K562 (cell line): ENCODE results near the gene XPR1. TPM values are rescaled to one million over a fixed set of nuclear protein-coding genes. Genes with fewer than 3 reads are reported as not detected.
A peak's percentile ranks its signal among the peaks of the same experiment; 100 is the strongest.

ENCODE experiments used
- ATAC-seq: fragments of 200-7000 bp; cut with Tn5 transposase; 3 replicates; pipeline ENCODE4 v1.9.1; 2020; ENCODE audit warnings: moderate library complexity
- BruUV-seq: library from RNA; stranded (reverse); fragments of 400-500 nt; replicated peaks from 2 replicates; lab custom pipeline; 2021; lab: Mats Ljungman, UMichigan
- CTCF ChIA-PET: fragments of 300-600 bp; formaldehyde crosslinking; extraction: SDS; loops from one replicate; lab custom pipeline; 2021; ENCODE audit warnings: low intra/inter-chr PET ratio; lab: Yijun Ruan, JAX
- POLR2A ChIA-PET: fragments of 300-600, 350-650 bp; sonication (Branson Sonifier 250); formaldehyde crosslinking; extraction: SDS; loops from one replicate; lab custom pipeline; 2021; ENCODE audit warnings: antibody characterized with exemption, inconsistent platforms; lab: Yijun Ruan, JAX
- DNase-seq, 4 experiments: peaks; one replicate each; pipeline versions ENCODE4 v3.0.0 to v3.0.0-alpha.2; 2011 to 2018; ENCODE audit warnings: low spot score in 3 of 4, mixed read lengths in 3 of 4; ENCODE audit errors: extremely low read depth in 1 of 4
- FAIRE-seq: peaks from 2 replicates; lab custom pipeline; 2011; peaks lifted over from hg19 to GRCh38; lab: Jason Lieb, UNC
- H2AFZ ChIP-seq: 2 replicates; pipeline ENCODE4 v1.6.0; 2011; ENCODE audit warnings: low read depth, low read length, control low read depth, inconsistent platforms
- H3K27ac ChIP-seq: fragments of 200-600 bp; 3 replicates; pipeline ENCODE4 v1.8.0; 2011; ENCODE audit warnings: low read depth, mild to moderate bottlenecking, control low read depth, inconsistent platforms, low read length, moderate library complexity, mixed read lengths; ENCODE audit errors: extremely low read depth
- H3K27me3 ChIP-seq, 2 experiments: fragments of 300-600 bp in 1 of 2; 2 replicates in 1 of 2; 3 replicates in 1 of 2; pipeline versions ENCODE4 v1.6.0 to v1.8.0; 2011; ENCODE audit warnings: inconsistent platforms in 2 of 2, low read length in 2 of 2, mild to moderate bottlenecking in 1 of 2, mixed read lengths in 1 of 2, moderate library complexity in 1 of 2; ENCODE audit not compliant: control insufficient read depth in 2 of 2, insufficient read depth in 2 of 2
- H3K36me3 ChIP-seq: fragments of 300-600 bp; 3 replicates; pipeline ENCODE4 v1.8.0; 2011; ENCODE audit warnings: mild to moderate bottlenecking, low read length, inconsistent platforms; ENCODE audit not compliant: control insufficient read depth, insufficient read depth
- H3K4me1 ChIP-seq, 2 experiments: fragments of 200-600 bp in 1 of 2; replicated peaks in 1 of 2; 2 replicates in 1 of 2; 3 replicates in 1 of 2; pipeline versions ENCODE4 v1.5.1 to v1.8.0; 2011; ENCODE audit warnings: inconsistent platforms in 2 of 2, low read length in 2 of 2, mild to moderate bottlenecking in 1 of 2, mixed read lengths in 1 of 2, moderate library complexity in 1 of 2; ENCODE audit not compliant: control insufficient read depth in 2 of 2, insufficient read depth in 2 of 2
- H3K4me2 ChIP-seq: 2 replicates; pipeline ENCODE4 v1.6.1; 2011; ENCODE audit warnings: low read length, control low read depth, inconsistent platforms, mixed read lengths; ENCODE audit not compliant: insufficient read depth
- H3K4me3 ChIP-seq: fragments of 200-600 bp; sonication (generic), shearing (Covaris generic); 2 replicates; pipeline ENCODE4 v1.5.1; 2016; ENCODE audit warnings: control low read depth, inconsistent platforms
- H3K79me2 ChIP-seq: fragments of 200-600 bp; 3 replicates; pipeline ENCODE4 v1.8.0; 2011; ENCODE audit warnings: low read length, inconsistent platforms; ENCODE audit not compliant: control insufficient read depth, insufficient read depth
- H3K9ac ChIP-seq, 2 experiments: 2 replicates each; pipeline versions ENCODE4 v1.6.0 to v1.6.1; 2011; ENCODE audit warnings: low read depth in 2 of 2, low read length in 2 of 2, control low read depth in 1 of 2, inconsistent platforms in 1 of 2, mild to moderate bottlenecking in 1 of 2, mixed read lengths in 1 of 2; ENCODE audit not compliant: insufficient read depth in 1 of 2
- H3K9me1 ChIP-seq: one replicate; pipeline ENCODE4 v1.6.0; 2011; ENCODE audit warnings: inconsistent platforms, mild to moderate bottlenecking, low read length, moderate library complexity; ENCODE audit not compliant: control insufficient read depth, insufficient read depth
- H3K9me3 ChIP-seq: replicated peaks from 2 replicates; pipeline ENCODE4 v1.5.1; 2011; ENCODE audit warnings: low read depth, low read length, inconsistent platforms; ENCODE audit not compliant: control insufficient read depth, insufficient read depth
- H4K20me1 ChIP-seq: replicated peaks from 2 replicates; pipeline ENCODE4 v1.6.1; 2011; ENCODE audit warnings: low read length, inconsistent platforms, mixed read lengths; ENCODE audit not compliant: control insufficient read depth, insufficient read depth
- CEBPB ChIP-seq: fragments of 450-650 bp; IDR thresholded peaks from 2 replicates; pipeline ENCODE4 v1.6.1; 2016; ENCODE audit warnings: missing genetic modification characterization, missing compliant biosample characterization
- DMBX1 ChIP-seq: fragments of 250-450 bp; sonication (Bioruptor Pico); IDR thresholded peaks from 2 replicates; pipeline ENCODE4 v1.8.0; 2022; ENCODE audit warnings: inconsistent platforms, mild to moderate bottlenecking, moderate library complexity, borderline replicate concordance
- DNMT1 ChIP-seq: fragments of 450-650 bp; IDR thresholded peaks from 2 replicates; pipeline ENCODE4 v1.6.1; 2016; ENCODE audit warnings: antibody characterized with exemption, mild to moderate bottlenecking
- KLF1 ChIP-seq: fragments of 450-650 bp; IDR thresholded peaks from 2 replicates; pipeline ENCODE4 v1.6.1; 2016; ENCODE audit warnings: missing genetic modification characterization, missing compliant biosample characterization
- MEF2A ChIP-seq: IDR thresholded peaks from 2 replicates; pipeline ENCODE4 v1.6.1; 2011; ENCODE audit warnings: low read depth, mild to moderate bottlenecking, low read length, moderate library complexity; ENCODE audit not compliant: control insufficient read depth
- SIN3B ChIP-seq: fragments of 450-650 bp; IDR thresholded peaks from 2 replicates; pipeline ENCODE4 v1.6.1; 2017; ENCODE audit warnings: low read depth, mild to moderate bottlenecking, moderate library complexity
- TCFL5 ChIP-seq: fragments of 250-450 bp; sonication (Bioruptor Pico); conservative IDR thresholded peaks from 2 replicates; pipeline ENCODE4 v1.6.1; 2021; ENCODE audit warnings: mild to moderate bottlenecking, moderate library complexity, matching md5 sums
- ZNF699 ChIP-seq: fragments of 250-450 bp; sonication (Bioruptor Pico); IDR thresholded peaks from 2 replicates; pipeline ENCODE4 v1.8.0; 2021; ENCODE audit warnings: mild to moderate bottlenecking, moderate library complexity; ENCODE audit not compliant: insufficient replicate concordance
- WGBS: fragments of 100-300 bp; shearing (Covaris generic); methylation state at CpG from one replicate; pipeline ENCODE4 v1.1.6; 2016; ENCODE audit warnings: low coverage, mixed read lengths; ENCODE audit not compliant: insufficient coverage; ENCODE audit errors: missing lambda C conversion rate; 5-methylcytosine and 5-hydroxymethylcytosine counted together
- in situ Hi-C: fragments of 300-500 bp; cut with MboI; formaldehyde crosslinking; loops from 4 replicates; pipeline ENCODE4 v1.15.0; 2018; ENCODE audit warnings: inconsistent platforms, mixed read lengths
- intact Hi-C: fragments of 100-400 bp; cut with micrococcal nuclease; formaldehyde crosslinking; loops from 2 replicates; pipeline ENCODE4 v1.14.2; 2022
- polyA plus RNA-seq, 8 experiments: library from polyadenylated mRNA; depleted of rRNA in 4 of 8; stranded (reverse) in 5 of 8; unstranded in 3 of 8; fragments of >200 nt; fragmentation: Nextera tagmentation in 2 of 8; fragmentation: Illumina TruSeq in 1 of 8; extraction: Ambion mirVana in 2 of 8; extraction: Trizol in 1 of 8; gene quantifications; 2 replicates each; pipeline versions ENCODE4 v1.2.1 to v1.2.3, GENCODE V29; 2011 to 2014; ENCODE audit warnings: inconsistent platforms in 1 of 8, missing spikeins in 1 of 8
- total RNA-seq, 7 experiments: library from RNA; depleted of rRNA in 6 of 7; stranded (reverse); fragments of >200 nt in 6 of 7; fragmentation: Illumina TruSeq in 2 of 7; extraction: Trizol in 2 of 7; gene quantifications; 2 replicates each; pipeline versions ENCODE4 v1.2.1 to v1.2.3, GENCODE V29; 2011 to 2021; ENCODE audit warnings: low replicate concordance in 1 of 7
- TF ChIP-seq, protein P1 (sequence below): fragments of 450-650 bp; IDR thresholded peaks from 2 replicates; pipeline ENCODE4 v1.6.1; 2016
- TF ChIP-seq, protein P2 (sequence below): fragments of 250-450 bp; sonication (Bioruptor Pico); IDR thresholded peaks from 2 replicates; pipeline ENCODE4 v1.8.0; 2021; ENCODE audit warnings: borderline replicate concordance, mild to moderate bottlenecking, moderate library complexity; ENCODE audit not compliant: poor library complexity, severe bottlenecking
- TF ChIP-seq, protein P3 (sequence below): fragments of 250-450 bp; sonication (Bioruptor Pico); IDR thresholded peaks from 2 replicates; pipeline ENCODE4 v1.8.0; 2021; ENCODE audit warnings: moderate library complexity, mild to moderate bottlenecking, inconsistent platforms
- TF ChIP-seq, protein P4 (sequence below), 2 experiments: fragments of 150-350 bp in 1 of 2; IDR thresholded peaks; 2 replicates each; pipeline ENCODE4 v1.6.1; 2012 to 2016; ENCODE audit warnings: low read depth in 2 of 2, low read length in 2 of 2, mild to moderate bottlenecking in 1 of 2, moderate library complexity in 1 of 2
- TF ChIP-seq, protein P5 (sequence below): fragments of 250-450 bp; sonication (Bioruptor Pico); IDR thresholded peaks from 2 replicates; pipeline ENCODE4 v1.8.0; 2022; ENCODE audit warnings: inconsistent platforms, mild to moderate bottlenecking, moderate library complexity, borderline replicate concordance
- TF ChIP-seq, protein P6 (sequence below): fragments of 250-450 bp; sonication (Bioruptor Pico); IDR thresholded peaks from 2 replicates; pipeline ENCODE4 v1.6.1; 2021; ENCODE audit warnings: mild to moderate bottlenecking

The XPR1 gene
- total and polyA plus RNA-seq, 9 of the 15 experiments (the other 6 are each of a cell fraction or from before 2014, with no cell fraction given) = 3.0 to 66.2 (median 38.6) TPM

DNA sequence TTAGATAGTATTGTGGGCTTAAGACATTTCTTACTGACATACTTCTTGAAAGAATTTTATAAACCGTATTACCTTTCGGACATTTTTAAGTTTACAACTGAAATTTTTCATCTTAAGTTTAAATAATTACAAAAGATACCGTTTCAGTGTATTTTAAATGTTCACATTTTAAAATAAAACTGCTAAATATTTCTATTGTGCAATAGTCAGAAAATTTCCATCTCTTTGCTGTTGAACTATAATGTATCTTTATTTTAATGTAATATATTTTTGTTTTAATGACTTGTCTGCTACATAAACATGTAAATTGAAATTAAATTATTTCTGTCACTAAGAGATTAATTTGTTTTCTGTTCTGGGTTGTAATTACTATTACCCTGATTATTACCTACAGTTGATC is 206.7 kb downstream of the XPR1 start (continued):
- TF ChIP-seq ZNF699 (CRISPR knock-in tag) (no peak), TCFL5 (CRISPR knock-in tag) (no peak), CEBPB (tag) (peak; percentile 79)

DNA sequence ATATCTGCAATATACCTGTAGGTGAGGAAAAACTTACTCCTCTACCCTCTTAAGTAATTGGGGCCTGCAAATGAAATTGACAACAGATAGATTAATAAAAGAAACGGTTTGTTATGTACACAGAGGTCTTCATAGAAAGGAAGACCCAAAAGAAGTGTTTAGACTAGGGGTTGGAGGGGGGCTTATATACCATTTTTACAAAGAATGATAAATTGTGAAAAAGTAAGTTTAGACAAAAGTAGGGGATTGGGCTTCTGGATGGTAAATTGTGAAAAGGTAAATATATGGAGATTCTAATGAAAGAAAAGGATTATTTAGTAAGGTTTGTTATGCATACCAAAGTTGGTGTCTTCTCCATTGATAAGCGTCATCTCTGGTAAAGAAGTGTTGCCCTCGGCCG is 207.7 kb downstream of the XPR1 start:
- H3K4me1 ChIP-seq = no peaks in the 10 kb centered on the region
- no peaks in the 10 kb centered on the region for H3K79me2 ChIP-seq
- whole genome bisulfite sequencing = 79% methylated on average over 4 of the region's 4 CpGs
- POLR2A ChIA-PET = no interaction called here
- peaks cover 27% of the 10 kb centered on the region for H3K36me3 ChIP-seq
- no peak overlapping the region for H3K27ac ChIP-seq
- no TSS peak for BruUV-seq
- H3K27me3 ChIP-seq = no peaks in the 10 kb centered on the region
- no peaks in the 10 kb centered on the region for H3K9me1 ChIP-seq
- H3K9me3 ChIP-seq = no peaks in the 10 kb centered on the region
- H4K20me1 ChIP-seq = no peaks in the 10 kb centered on the region
- H3K9ac ChIP-seq = no peak overlapping the region
- FAIRE-seq (no peak), ATAC-seq (no peak), DNase-seq (no peak)
- CTCF ChIA-PET = no interaction called here
- no peak overlapping the region for H2AFZ ChIP-seq
- no peak overlapping the region for H3K4me3 ChIP-seq
- H3K4me2 ChIP-seq = no peak overlapping the region
- intact Hi-C loops (no loop called here), in situ Hi-C loops (no loop called here)
- TF ChIP-seq KLF1 (tag) (no peak), DMBX1 (no peak), MEF2A (no peak), SIN3B (no peak), DNMT1 (no peak)
- TF ChIP-seq, protein P1, sequence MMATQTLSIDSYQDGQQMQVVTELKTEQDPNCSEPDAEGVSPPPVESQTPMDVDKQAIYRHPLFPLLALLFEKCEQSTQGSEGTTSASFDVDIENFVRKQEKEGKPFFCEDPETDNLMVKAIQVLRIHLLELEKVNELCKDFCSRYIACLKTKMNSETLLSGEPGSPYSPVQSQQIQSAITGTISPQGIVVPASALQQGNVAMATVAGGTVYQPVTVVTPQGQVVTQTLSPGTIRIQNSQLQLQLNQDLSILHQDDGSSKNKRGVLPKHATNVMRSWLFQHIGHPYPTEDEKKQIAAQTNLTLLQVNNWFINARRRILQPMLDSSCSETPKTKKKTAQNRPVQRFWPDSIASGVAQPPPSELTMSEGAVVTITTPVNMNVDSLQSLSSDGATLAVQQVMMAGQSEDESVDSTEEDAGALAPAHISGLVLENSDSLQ = no peak
- TF ChIP-seq, protein P2, sequence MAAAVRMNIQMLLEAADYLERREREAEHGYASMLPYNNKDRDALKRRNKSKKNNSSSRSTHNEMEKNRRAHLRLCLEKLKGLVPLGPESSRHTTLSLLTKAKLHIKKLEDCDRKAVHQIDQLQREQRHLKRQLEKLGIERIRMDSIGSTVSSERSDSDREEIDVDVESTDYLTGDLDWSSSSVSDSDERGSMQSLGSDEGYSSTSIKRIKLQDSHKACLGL = no peak
- TF ChIP-seq, protein P3, sequence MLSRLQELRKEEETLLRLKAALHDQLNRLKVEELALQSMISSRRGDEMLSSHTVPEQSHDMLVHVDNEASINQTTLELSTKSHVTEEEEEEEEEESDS (CRISPR knock-in tag) = no peak
- TF ChIP-seq, protein P4, sequence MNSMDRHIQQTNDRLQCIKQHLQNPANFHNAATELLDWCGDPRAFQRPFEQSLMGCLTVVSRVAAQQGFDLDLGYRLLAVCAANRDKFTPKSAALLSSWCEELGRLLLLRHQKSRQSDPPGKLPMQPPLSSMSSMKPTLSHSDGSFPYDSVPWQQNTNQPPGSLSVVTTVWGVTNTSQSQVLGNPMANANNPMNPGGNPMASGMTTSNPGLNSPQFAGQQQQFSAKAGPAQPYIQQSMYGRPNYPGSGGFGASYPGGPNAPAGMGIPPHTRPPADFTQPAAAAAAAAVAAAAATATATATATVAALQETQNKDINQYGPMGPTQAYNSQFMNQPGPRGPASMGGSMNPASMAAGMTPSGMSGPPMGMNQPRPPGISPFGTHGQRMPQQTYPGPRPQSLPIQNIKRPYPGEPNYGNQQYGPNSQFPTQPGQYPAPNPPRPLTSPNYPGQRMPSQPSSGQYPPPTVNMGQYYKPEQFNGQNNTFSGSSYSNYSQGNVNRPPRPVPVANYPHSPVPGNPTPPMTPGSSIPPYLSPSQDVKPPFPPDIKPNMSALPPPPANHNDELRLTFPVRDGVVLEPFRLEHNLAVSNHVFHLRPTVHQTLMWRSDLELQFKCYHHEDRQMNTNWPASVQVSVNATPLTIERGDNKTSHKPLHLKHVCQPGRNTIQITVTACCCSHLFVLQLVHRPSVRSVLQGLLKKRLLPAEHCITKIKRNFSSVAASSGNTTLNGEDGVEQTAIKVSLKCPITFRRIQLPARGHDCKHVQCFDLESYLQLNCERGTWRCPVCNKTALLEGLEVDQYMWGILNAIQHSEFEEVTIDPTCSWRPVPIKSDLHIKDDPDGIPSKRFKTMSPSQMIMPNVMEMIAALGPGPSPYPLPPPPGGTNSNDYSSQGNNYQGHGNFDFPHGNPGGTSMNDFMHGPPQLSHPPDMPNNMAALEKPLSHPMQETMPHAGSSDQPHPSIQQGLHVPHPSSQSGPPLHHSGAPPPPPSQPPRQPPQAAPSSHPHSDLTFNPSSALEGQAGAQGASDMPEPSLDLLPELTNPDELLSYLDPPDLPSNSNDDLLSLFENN (IDR thresholded peaks at IDR 0.05; ENCODE audit: low read depth in 2 of 2, low read length in 2 of 2) = no peak
- TF ChIP-seq, protein P5, sequence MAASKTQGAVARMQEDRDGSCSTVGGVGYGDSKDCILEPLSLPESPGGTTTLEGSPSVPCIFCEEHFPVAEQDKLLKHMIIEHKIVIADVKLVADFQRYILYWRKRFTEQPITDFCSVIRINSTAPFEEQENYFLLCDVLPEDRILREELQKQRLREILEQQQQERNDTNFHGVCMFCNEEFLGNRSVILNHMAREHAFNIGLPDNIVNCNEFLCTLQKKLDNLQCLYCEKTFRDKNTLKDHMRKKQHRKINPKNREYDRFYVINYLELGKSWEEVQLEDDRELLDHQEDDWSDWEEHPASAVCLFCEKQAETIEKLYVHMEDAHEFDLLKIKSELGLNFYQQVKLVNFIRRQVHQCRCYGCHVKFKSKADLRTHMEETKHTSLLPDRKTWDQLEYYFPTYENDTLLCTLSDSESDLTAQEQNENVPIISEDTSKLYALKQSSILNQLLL (CRISPR knock-in tag) = no peak
- TF ChIP-seq, protein P6, sequence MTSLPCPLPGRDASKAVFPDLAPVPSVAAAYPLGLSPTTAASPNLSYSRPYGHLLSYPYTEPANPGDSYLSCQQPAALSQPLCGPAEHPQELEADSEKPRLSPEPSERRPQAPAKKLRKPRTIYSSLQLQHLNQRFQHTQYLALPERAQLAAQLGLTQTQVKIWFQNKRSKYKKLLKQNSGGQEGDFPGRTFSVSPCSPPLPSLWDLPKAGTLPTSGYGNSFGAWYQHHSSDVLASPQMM (CRISPR knock-in tag) = no peak
